Activated T-cell treated with anti-CD3 and anti-CD28 coated beads, Interleukin-2, amount 50 U/mL, for 4 hours (primary cell): Measurements from ENCODE around the gene OSCP1. TPM values are rescaled to one million over a fixed set of nuclear protein-coding genes. Genes with fewer than 3 reads are reported as not detected.

Experiments
- ATAC-seq, 2 donors: fragments of 200-7000 bp; cut with Tn5 transposase; one replicate each; pipeline ENCODE4 v1.10.0; 2021
- DNase-seq: peaks from one replicate; pipeline ENCODE4 v3.0.0-alpha.2; 2020
- H3K27me3 Mint-ChIP-seq: one replicate; pipeline ENCODE4 v1.8.0; 2021; ENCODE audit warnings: low read depth, mixed read lengths
- H3K36me3 Mint-ChIP-seq: one replicate; pipeline ENCODE4 v1.8.0; 2022; ENCODE audit warnings: mixed read lengths; ENCODE audit not compliant: insufficient read depth
- H3K4me1 Mint-ChIP-seq: one replicate; pipeline ENCODE4 v1.8.0; 2021; ENCODE audit warnings: low read depth, mixed read lengths
- H3K4me3 Mint-ChIP-seq: one replicate; pipeline ENCODE4 v1.8.0; 2021; ENCODE audit warnings: mild to moderate bottlenecking, moderate library complexity, mixed read lengths
- H3K9me3 Mint-ChIP-seq: one replicate; pipeline ENCODE4 v1.8.0; 2021; ENCODE audit warnings: mixed read lengths
- total RNA-seq, 3 donors: library from RNA; stranded (reverse); gene quantifications; one replicate each; pipeline ENCODE4 v1.2.1, GENCODE V29; 2021

OSCP1 gene
- total RNA-seq, 3 donors from 2014 or later: 0.61 to 1.8 (median 1.5) TPM

DNA sequence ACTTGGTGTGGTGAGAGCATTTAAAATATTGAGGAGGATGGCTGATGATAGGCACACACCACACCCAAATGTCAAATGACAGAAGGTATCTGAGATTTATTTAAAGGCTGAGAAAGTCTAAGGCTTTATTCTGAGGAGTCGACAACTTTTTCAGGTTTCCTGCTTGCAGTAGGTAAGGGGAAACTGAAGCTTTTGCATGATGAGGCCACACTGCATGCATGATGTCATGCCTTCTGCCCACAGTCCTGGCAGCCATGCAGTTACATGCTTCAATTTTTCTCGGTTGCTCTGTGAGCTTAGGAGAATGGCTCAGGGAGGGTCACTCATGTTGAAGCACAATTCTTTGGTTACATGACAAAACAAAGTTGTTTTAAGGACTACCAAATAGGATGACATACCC is 7.0 kb downstream of the OSCP1 start:
- ATAC-seq (no peak), DNase-seq (no peak)
- no peaks in the 10 kb centered on the region for H3K27me3 Mint-ChIP-seq
- H3K4me1 Mint-ChIP-seq: no peaks in the 10 kb centered on the region
- H3K36me3 Mint-ChIP-seq: no peaks in the 10 kb centered on the region
- no peak overlapping the region for H3K4me3 Mint-ChIP-seq
- no peaks in the 10 kb centered on the region for H3K9me3 Mint-ChIP-seq

DNA sequence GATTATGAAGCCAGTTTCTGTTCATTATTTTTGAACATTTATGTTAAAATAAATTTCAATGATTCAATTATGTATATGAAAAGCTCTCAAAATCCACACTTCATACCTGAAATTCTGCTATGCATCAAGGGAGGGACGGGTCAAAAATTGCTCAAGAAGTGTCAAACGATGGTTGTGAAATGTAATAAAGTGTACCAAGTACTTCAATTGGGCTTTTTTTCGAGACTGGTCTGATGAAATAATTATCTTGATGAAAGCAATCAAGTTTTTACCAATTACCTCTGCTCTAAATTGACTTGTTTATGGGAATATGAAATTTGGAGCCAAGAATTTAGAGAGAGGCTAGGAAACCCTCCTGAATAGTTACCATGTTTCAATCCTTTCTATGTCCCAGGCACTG is 7.9 kb downstream of the OSCP1 start:
- Mint-ChIP-seq H3K27me3 (no peaks in the 10 kb centered on the region), H3K4me3 (no peak overlapping the region), H3K36me3 (no peaks in the 10 kb centered on the region), H3K4me1 (no peaks in the 10 kb centered on the region), H3K9me3 (no peaks in the 10 kb centered on the region)
- ATAC-seq (no peak), DNase-seq (no peak)

DNA sequence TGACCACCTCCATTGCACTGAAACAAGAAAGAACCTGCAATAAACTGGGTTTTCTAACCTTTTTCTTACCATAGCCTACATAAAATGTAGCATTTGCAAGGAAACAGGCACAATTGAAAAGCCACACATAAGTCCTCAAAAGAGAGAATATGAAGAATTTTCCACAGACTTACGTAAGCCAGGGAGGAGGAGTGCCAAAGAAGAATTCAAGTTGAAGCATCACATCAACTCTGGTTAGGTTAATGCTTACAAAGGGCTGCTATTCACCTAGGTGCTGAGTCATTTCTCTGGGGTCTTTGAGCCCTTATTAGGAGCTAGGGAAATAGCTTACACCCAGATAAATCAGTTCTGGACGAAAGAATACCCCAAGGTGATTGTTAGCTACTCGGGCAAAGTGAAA is 9.6 kb downstream of the OSCP1 start:
- Mint-ChIP-seq H3K36me3 (no peaks in the 10 kb centered on the region), H3K4me3 (no peak overlapping the region), H3K9me3 (no peaks in the 10 kb centered on the region), H3K27me3 (no peaks in the 10 kb centered on the region), H3K4me1 (no peaks in the 10 kb centered on the region)
- ATAC-seq (no peak), DNase-seq (no peak)

DNA sequence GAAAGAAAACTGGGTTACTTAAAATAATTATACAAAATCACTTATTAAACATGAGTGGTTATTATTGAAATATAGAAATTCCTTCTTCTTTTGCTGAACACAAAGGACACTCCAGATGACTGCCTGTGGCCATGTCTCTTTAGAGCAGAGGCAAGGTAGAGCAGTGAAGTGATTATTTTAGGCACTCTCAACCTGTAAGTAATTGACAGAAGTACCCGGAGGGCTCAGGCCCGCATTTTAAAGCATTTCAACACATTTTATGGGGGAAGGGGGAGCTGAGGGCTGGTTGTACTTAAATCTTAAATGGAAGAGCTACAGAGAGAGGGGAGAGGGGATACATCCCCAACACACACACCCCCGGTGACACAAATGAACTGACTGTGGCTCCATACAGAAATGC is 10.2 kb downstream of the OSCP1 start:
- DNase-seq: no peak
- H3K27me3 Mint-ChIP-seq: no peaks in the 10 kb centered on the region
- no peak overlapping the region for H3K4me3 Mint-ChIP-seq
- no peaks in the 10 kb centered on the region for H3K9me3 Mint-ChIP-seq
- no peaks in the 10 kb centered on the region for H3K4me1 Mint-ChIP-seq
- no peaks in the 10 kb centered on the region for H3K36me3 Mint-ChIP-seq
- no peak for ATAC-seq

DNA sequence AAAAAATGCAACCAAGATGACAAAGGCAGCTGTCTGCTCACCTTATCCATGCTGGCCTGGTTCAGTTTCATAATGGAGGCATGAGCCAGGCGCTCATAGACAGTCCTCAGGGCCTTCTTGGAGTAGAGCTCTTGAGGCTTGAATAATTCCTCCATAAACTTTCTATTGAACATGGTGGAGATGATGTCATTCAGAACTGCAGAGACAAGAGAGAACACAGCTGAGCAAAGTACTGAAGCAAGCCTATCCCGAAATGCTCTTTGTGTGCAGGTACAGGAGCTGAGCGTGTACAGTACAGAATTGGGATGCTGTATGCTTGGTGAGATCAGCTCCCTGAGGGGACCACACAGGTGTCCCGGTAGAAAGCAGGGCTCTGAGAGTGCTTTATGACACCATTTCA is 11.5 kb downstream of the OSCP1 start:
- ATAC-seq (no peak), DNase-seq (no peak)
- Mint-ChIP-seq H3K27me3 (no peaks in the 10 kb centered on the region), H3K4me3 (no peak overlapping the region), H3K36me3 (no peaks in the 10 kb centered on the region), H3K9me3 (no peaks in the 10 kb centered on the region), H3K4me1 (no peaks in the 10 kb centered on the region)

DNA sequence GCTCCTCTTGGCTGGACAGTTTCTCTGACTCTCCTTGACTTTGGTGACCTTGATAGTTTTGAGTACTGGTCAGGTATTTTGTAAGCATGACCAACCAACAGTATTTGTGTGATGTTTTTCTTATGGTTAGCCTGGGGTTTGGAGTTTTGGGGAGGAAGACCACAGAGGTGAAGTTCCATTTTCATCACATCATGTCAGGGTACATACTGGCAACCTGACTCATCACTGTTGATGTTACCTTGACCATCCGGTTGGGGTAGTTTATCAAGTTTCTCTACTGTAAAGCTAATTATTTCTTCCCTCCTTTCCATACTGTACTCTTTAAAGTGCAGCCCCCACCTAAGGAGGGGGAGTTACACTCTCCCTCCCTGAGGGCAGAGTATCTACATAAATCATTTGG is 13.4 kb downstream of the OSCP1 start:
- Mint-ChIP-seq H3K4me3 (no peak overlapping the region), H3K9me3 (no peaks in the 10 kb centered on the region), H3K27me3 (no peaks in the 10 kb centered on the region), H3K4me1 (no peaks in the 10 kb centered on the region), H3K36me3 (no peaks in the 10 kb centered on the region)
- no peak for ATAC-seq
- no peak for DNase-seq

DNA sequence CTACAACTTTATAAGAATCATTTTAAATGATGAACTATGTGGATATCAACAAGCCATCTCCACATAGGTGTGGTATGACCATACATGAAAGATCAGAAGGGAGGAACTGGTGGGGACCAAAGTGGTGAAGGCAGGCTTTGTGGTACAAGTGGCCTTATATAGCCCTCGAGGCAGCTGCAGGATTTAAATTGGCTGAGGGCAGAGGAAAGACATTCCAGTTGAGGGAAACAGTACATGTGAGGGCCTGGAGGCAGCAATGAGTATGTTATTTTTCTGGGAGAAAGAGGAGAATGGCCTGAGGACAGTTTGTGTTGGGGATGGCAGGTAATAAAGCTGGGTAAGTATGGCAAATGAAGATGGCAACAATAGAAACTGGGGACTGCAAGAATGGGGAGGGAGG is 17.1 kb downstream of the OSCP1 start:
- Mint-ChIP-seq H3K4me3 (no peak overlapping the region), H3K4me1 (no peaks in the 10 kb centered on the region)

DNA sequence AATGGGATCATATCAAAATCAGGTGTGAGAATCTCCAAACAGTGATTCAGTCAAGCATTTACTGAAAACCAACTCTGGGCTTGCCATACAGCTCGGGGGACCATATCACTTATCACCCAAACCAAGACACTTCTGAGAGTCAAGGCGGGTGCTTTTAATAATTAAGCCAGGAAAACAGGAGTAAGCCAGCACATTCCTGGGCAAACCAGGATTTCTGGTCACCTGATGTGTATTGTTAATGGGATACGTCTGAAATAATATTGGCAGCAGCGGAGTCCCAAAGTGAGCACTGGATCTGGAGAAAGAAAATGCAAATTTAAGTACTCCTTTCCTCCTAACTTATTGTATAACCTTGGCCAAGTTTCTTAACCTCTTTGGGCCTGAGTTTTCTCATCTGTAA is 17.6 kb downstream of the OSCP1 start:
- Mint-ChIP-seq H3K4me1 (no peaks in the 10 kb centered on the region), H3K9me3 (no peaks in the 10 kb centered on the region), H3K36me3 (no peaks in the 10 kb centered on the region), H3K27me3 (no peaks in the 10 kb centered on the region), H3K4me3 (no peak overlapping the region)
- ATAC-seq (no peak), DNase-seq (no peak)

More for the DNA sequence above, 17.1 kb downstream of the OSCP1 start:
- DNase-seq: no peak
- no peaks in the 10 kb centered on the region for H3K9me3 Mint-ChIP-seq
- H3K36me3 Mint-ChIP-seq: no peaks in the 10 kb centered on the region
- no peaks in the 10 kb centered on the region for H3K27me3 Mint-ChIP-seq
- ATAC-seq: no peak

DNA sequence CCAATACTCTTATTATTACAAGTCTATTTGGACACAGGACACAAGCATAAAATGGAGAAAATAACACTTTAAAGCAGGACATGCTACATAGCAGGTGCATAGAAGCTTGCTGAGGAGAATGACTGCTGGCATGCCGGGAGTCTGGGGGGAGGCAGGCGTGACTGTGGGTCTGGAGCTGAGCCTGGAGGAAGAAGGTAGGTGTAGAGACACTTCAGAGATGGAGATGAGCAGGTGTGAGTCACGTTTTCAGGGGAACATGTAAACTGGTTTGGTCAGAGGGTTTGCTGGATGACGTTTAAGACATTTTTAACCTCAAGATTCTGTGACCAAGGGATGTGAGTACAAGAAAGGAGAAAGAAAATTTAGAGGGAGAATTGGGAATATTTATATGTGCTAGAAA is 24.5 kb downstream of the OSCP1 start:
- no peak overlapping the region for H3K4me3 Mint-ChIP-seq
- H3K9me3 Mint-ChIP-seq: no peaks in the 10 kb centered on the region
- ATAC-seq: no peak
- peaks cover 9% of the 10 kb centered on the region for H3K4me1 Mint-ChIP-seq
- no peak for DNase-seq
- H3K36me3 Mint-ChIP-seq: no peaks in the 10 kb centered on the region
- no peaks in the 10 kb centered on the region for H3K27me3 Mint-ChIP-seq

DNA sequence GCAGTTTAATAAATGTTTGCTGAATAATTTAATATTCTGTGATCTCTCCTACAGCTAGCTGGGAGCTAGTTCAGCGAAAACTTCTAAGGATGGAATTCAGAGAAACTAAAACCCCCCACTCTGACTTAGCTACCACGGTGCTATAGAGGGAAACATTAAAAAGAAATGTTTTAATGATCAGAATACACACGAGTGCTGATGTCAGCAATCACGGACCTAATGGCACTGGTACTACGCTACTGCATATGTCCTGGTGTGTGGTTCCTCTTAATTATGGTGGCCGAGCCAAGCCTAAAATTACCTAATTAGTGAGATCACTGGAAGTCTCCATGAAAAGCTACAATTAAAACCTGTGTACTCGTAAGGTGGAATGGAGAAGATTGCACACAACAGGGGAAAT is 28.6 kb downstream of the OSCP1 start:
- no peak overlapping the region for H3K4me3 Mint-ChIP-seq

DNA sequence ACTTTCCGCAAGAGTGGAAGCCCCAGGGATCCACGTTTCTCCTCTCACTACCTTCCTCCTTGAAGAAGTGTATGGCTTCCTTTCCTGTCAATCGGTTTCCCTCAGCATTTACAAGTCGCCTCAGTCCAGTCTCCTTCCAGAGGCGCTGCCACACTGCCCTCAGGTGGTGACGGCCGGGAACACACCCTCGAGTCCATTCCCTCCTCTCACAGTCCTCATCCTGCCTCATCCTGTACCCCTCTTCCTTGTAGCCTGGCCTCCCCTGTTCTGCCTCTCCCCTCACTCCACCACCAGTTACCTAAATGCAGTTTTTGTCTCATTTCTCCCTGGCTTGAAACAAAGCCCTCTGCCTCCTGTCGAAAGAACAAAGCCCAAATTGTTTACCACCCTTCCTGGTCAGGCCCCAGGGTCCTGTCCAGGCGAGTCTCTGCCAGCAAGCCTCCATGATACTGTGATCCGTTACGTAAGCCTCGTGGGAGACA is 29.4 kb downstream of the OSCP1 start:
- no peaks in the 10 kb centered on the region for H3K36me3 Mint-ChIP-seq
- H3K4me3 Mint-ChIP-seq: peak overlapping the region; percentile 36
- peak; percentile 99 for ATAC-seq
- H3K4me1 Mint-ChIP-seq: peaks cover 20% of the 10 kb centered on the region
- DNase-seq: peak; percentile 93
- no peaks in the 10 kb centered on the region for H3K27me3 Mint-ChIP-seq
- H3K9me3 Mint-ChIP-seq: no peaks in the 10 kb centered on the region

More for the DNA sequence above, 28.6 kb downstream of the OSCP1 start:
- ATAC-seq (no peak), DNase-seq (no peak)
- Mint-ChIP-seq H3K36me3 (no peaks in the 10 kb centered on the region), H3K27me3 (no peaks in the 10 kb centered on the region), H3K9me3 (no peaks in the 10 kb centered on the region), H3K4me1 (peaks cover 20% of the 10 kb centered on the region)

DNA sequence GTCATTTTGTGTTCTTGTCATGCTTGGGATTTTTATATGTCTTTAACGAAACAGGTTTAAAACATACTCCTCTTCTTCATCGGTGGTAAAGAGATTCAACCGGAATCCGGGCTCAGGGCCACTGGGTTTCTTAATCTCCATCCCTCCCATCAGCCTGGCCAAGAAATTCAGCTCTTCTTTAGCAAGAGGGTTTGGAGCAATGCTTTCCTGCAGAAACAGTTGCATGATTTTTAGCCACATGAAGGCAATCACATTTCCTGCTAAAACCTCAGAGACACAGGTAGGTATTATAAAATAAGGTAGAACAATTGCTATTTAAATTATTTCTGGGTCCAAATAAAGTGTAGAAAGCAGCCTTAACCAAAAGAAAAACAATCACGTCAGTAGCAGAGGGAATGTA is 29.8 kb downstream of the OSCP1 start:
- Mint-ChIP-seq H3K4me3 (peak overlapping the region; percentile 36), H3K27me3 (no peaks in the 10 kb centered on the region), H3K4me1 (peaks cover 17% of the 10 kb centered on the region), H3K36me3 (no peaks in the 10 kb centered on the region), H3K9me3 (no peaks in the 10 kb centered on the region)
- DNase-seq (no peak), ATAC-seq (no peak)

DNA sequence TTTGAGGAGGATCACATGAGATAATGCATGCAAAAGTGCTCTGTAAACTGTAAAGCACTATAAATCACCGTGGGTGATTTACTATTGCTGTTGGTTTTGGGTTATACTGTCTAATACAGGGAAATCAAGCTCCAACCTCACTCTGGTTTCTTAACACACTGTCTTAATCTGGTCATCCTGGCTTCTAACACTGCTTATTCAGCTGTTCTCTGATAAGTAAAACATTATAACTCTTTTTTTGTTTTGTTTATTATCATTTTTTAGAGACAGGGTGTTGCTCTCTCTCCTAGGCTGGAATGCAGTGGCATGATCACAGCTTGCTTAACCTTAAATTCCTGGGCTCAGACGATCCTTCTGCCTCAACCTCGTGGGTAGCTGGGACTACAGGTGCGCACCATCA is 30.7 kb downstream of the OSCP1 start:
- H3K4me1 Mint-ChIP-seq: peaks cover 17% of the 10 kb centered on the region
- ATAC-seq (no peak), DNase-seq (no peak)
- no peak overlapping the region for H3K4me3 Mint-ChIP-seq
- no peaks in the 10 kb centered on the region for H3K27me3 Mint-ChIP-seq
- no peaks in the 10 kb centered on the region for H3K36me3 Mint-ChIP-seq
- no peaks in the 10 kb centered on the region for H3K9me3 Mint-ChIP-seq

DNA sequence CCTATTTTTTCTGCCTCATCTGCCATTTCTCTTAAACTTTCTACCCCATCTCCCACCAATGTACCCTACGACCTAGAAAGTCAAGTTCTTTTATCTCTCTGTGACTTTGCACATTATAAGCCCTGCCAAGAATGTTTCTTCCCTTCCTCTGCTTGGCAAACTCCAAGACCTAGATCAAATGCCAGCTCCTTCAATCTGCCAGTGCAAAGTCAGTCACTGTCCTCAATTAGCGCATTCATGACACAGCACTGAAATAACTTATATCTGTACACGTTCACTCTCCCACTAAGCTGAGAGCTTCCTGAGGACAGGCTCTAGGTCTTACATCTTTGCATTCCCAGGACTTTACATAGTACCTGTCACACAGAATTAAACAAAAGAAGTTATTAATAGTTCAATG is 31.1 kb downstream of the OSCP1 start:
- no peak overlapping the region for H3K4me3 Mint-ChIP-seq
- no peaks in the 10 kb centered on the region for H3K27me3 Mint-ChIP-seq
- H3K9me3 Mint-ChIP-seq: no peaks in the 10 kb centered on the region
- peaks cover 18% of the 10 kb centered on the region for H3K4me1 Mint-ChIP-seq
- ATAC-seq (no peak), DNase-seq (no peak)
- no peaks in the 10 kb centered on the region for H3K36me3 Mint-ChIP-seq

DNA sequence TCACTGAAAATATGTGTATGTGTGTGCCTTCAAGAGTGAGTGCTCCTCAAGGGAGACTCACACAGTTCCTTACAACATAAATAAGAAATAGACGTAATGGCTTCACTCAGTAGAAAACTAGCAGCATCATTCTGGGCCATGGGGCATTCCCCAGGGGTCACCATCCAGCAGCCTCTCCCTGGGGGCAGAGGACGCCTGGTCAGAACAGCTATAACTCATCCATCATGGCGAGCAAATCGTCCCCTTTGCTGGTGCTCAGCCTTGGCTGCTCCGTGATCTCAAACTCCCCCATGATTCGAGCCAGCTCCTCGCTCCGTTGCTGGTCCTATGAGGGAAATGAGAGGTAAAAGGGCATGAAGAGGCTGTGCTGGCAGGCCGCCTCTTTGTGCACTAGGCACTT is 32.3 kb downstream of the OSCP1 start:
- ATAC-seq (no peak), DNase-seq (no peak)
- Mint-ChIP-seq H3K4me1 (peaks cover 18% of the 10 kb centered on the region), H3K4me3 (no peak overlapping the region), H3K27me3 (no peaks in the 10 kb centered on the region), H3K9me3 (no peaks in the 10 kb centered on the region), H3K36me3 (no peaks in the 10 kb centered on the region)
